GM21360 (cell line): ENCODE data around the gene GAMT.

Source experiments
- ATAC-seq: cut with Tn5 transposase; IDR thresholded peaks from one replicate; pipeline ENCODE4 v1.9.1; 2021; ENCODE audit warnings: mild to moderate bottlenecking, moderate library complexity; ENCODE audit not compliant: unreplicated experiment

Gene GAMT

DNA sequence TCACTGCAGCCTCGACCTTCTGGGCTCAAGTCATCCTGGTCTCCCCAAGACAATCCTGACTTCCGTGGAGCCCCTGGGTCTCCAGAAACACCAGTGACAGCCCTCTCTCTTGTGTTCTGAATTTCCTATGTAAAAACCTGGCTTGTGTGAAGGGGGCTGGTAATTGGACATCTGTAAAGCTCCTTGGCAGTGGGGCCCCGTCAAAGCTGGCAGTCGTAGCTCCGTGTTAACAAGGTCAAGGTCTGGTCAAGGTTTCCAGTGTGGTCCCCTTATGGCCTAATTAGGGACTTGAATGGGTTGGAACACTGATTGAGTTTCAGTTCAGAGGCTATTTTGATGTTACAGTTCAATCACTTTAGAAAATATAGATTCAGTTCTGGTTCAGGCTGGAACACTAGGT lies 50.5 kb downstream of the GAMT start:
- no peak for ATAC-seq

DNA sequence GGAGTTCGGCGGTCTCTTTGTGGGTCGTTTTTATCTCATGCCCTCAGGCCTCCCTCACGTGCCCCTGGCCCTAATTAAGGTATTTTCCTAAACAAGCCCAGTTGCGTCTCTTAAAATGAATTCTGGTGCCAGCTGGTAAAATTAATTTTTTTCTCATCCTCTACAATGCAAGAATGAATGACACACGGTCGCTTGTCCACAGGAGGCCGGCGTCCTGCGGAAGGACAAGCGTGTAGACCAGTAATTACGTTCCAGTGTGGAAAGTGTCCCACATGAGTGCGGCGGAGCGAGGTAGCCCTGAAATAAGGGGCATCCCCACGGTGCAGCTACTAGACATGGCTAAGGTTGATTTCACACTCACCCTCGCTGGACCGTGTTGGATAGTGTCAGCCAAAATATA lies 52.1 kb downstream of the GAMT start:
- no peak for ATAC-seq
